ENCODE measurements around the gene BCAT1.
"Not testable (repeated sequence)": the region's sequence is repeated elsewhere in the genome, so short reads cannot be mapped to it uniquely, and the experiment has no call there.

The BCAT1 gene

DNA sequence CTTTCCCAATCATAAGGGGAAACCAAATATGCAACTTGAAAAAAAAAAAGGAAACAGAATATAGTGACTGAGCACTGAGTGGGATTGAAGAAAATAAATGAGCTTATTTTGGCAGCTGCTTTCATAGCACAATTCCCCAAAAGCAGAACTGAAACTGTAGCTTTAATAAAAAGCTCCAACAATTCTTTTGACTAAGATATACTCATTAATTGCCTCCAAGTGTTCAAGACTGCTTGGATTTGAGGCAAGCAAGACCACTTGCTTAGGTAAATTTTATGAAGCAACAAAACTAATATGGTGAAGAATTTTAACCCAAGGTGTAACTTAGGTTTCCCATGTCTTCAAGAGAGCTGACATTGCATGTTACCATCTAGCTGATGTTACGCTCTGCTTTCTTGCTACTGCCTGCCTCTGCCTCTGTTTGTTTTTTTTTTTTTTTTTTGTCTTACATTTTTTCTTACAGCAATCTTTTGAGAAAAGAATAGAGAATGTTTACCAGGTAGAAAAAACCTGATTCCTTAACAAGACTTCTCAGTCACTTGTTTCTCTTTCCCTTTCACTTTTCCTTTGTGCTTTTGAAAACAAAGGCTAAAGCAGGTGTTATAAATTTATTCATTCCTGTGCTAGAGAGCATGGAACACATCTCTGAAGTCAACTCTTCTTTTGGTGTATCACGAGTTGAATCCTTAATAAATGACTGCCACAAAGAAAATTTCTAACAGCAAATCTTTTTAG, 134.4 kb downstream of the BCAT1 start:
- DNase-seq (ENCODE audit: low read depth), result peak; percentile 24

DNA sequence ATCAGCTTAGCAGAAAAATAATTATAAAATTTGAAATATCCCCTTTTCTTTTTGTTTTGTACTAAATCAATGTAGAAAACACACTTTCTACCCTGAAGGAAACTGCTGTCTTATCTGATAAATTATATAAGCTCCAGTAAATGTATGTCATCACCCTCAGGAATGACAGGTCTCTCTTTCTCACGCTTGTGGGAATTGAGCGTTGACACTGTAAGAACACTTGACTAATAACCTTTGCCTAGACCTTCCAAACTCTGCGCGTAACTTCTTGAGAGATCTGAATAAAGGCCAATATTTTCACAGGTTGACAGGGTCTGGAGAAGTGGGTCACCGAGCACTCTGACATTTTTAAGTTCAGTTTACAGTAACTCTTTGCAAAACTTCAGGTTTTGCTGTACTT, 138.5 kb downstream of the BCAT1 start:
- DNase-seq (ENCODE audit: low read depth), result no peak

DNA sequence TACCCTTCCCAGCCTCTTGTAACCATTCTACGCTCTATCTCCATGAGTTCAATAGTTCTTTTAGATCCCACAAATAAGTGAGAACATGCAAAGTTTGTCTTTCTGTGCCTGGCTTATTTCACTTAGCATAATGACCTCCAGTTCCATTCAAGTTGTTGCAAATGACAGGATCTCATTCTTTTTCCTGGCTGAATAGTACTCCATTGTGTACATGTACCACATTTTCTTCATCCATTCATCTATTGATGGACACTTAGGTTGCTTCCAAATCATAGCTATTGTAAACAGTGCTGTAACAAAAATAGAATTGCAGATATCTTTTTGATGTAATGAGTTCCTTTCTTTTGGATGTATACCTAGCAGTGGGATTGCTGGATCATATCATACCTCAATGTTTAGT, 139.6 kb downstream of the BCAT1 start:
- not testable (repeated sequence) for DNase-seq (ENCODE audit: low read depth)

DNA sequence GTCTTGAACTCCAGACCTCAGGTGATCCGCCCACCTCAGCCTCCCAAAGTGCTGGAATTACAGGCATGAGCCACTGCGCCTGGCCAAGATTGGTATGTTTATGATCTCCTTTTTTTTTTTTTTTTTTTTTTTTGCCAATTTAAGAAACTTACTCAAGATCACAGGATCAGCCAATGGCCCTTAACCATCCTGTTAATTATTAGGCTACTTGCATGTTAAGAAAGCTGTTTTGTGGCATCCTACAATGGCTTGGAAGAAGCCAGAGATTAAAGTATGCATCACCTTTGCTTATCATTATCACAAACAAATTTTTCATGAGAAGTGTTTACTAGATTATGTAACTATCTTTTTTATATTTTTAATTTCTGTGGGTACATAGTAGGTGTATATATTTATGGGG, 140.2 kb downstream of the BCAT1 start:
- no peak for DNase-seq (ENCODE audit: low read depth)

DNA sequence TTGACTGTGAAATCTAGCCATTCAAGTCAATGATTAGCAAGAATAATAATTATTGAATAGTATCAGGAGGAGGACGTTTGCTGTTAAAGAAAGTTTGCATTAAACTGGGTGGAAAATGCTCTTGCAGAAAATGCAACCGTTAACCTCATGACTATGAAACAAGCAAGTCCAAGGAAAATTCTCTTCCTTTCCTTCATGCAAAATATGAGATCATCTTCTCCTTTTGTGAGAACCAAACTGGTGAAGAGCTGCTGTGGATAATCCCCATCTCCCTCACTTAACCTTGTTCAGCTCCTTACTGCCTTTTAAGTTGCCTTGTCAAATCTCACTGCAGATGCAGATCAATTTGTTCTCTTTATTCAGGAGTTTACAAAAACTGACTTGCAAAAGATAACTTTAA, 142.5 kb downstream of the BCAT1 start:
- no peak for DNase-seq (ENCODE audit: low read depth)

DNA sequence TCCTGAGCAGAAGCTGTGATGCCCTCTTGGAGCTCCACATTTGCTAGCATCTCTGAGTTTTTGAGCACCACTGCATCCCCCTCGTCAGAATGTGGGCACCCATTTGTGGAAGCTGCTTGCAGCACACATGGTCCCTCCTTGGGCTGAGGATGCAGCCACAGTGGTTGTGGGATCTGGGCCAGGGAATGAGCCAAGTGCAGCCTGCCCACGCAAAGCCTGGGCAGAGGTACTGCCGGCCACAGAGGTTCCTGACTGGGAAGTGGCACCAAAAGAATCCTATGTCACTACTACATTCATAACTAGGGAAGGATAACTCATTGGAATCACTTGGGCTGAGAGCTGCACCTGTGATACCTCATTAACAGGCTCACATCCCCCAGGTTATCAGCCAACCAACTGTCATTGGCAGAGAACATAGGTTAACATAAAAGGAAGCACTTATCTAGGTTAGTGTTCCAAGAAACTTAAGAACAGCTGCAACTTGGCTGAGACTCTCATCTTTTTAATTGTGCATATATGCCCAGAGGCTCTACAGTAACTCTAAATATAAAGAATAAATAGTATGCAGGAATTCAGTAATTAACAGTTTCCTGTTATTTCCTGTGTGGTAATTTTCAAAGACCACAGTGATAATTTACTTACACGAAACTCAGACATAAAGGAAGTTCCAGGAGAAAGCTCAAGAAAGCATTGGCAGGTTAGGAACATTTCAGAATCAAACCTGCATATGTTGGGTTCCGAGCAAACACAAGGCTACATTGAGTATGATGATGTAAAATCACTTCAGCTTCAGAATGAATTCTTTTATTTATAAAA, 145.3 kb downstream of the BCAT1 start:
- no peak for DNase-seq (ENCODE audit: low read depth)

DNA sequence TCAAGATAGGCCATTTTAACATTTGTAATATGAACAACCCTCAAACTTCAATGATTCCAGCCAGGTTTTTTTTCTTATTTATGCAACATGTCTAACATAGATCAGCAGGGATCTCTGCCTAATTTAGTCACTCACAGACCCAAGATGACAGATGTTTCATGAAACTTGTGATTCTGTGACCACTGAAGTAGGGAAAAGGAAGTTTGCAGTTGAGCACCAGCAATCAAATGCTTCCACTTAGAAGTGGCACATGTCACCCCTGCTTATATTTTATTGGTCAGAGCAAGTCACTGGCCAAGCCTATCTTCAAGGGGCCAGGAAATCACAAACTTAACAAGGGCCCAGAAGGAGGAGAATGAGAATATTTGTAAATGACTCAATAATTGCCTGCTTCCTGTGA, 150.6 kb downstream of the BCAT1 start:
- no peak for DNase-seq (ENCODE audit: low read depth)

DNA sequence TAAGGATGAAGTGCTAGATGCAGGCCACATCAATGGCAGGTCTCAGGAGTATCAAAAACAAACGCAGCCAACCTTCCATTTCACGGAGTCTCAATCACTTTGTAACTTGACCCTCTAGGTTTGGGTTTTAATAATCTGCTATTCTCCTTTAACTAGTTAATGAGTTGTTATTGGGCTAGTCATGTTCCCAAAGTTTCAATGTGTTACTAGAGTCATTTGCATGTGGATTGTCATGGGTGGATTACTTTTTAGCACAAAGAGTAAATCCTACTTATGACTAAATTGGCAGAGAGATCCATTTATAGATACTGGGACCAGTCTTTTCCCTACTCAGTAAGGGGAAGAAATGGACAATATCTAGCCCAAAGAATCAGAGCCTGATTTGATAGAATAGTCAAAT, 151.0 kb downstream of the BCAT1 start:
- DNase-seq (ENCODE audit: low read depth), result no peak

DNA sequence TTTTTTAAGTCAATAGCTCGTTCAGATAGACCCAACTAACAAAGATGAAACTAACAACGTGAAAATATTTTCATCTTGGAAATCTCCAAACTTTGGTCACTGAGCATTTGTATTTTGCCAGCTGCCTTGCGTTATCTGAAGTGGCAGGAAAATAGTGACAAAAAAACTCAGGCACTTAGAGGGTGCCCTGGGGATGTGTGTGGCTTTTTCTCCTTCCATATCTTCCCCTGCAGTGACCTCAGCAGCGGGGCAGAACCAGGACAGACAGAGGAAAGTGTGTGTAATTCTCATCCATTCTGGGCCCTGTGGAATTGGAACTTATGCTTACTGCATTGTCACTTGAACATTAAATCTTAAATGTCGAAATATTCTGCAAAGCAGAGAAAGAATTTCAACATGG, 152.0 kb downstream of the BCAT1 start:
- no peak for DNase-seq (ENCODE audit: low read depth)

DNA sequence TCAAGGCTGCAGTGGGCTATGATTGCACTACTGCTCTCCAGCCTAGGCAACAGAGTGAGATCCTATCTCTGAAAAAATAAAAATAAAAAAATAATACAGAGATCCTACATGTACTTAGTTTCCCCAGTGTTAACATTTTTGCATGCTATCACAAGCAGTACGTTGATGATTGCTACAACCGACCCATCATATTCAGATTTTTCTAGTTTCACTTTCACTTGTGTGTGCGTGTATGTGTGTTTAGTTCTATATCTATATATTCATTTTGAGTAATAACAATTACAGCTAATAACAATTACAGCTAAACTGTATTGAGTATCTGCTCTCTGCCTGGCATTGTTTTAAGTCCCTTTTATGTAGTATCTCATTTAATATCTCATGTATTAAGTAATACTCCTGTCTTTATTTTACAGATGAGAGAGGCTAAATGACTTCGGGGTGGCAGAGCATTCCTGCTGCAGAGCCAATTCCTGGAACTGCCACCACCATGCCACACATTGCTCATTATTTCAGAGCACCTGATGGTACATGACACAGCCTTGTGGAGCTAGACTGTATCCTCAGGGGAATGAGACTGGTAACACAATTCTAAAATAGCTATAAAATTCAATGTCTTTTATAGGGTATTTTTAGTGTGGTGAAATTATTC, 153.1 kb downstream of the BCAT1 start:
- no peak for DNase-seq (ENCODE audit: low read depth)

DNA sequence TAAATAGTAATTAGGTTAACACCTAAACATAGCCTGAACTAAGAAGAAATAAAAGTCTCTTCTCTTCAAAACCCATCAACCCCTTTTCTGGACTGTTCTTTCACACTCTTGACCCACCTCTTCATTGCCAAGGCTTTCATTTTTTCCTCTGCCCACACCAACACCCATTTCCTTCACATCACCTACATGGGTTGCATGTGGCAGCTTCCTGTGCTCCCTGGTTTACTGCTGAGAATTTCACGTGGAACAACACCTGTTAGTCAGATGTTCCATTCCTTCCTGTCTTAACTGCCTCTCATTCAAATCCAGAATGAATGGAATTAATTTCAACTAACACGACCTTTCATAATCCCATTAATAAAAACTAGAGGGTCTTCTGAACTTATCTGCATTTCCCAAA, 157.3 kb downstream of the BCAT1 start:
- no peak for DNase-seq (ENCODE audit: low read depth)

DNA sequence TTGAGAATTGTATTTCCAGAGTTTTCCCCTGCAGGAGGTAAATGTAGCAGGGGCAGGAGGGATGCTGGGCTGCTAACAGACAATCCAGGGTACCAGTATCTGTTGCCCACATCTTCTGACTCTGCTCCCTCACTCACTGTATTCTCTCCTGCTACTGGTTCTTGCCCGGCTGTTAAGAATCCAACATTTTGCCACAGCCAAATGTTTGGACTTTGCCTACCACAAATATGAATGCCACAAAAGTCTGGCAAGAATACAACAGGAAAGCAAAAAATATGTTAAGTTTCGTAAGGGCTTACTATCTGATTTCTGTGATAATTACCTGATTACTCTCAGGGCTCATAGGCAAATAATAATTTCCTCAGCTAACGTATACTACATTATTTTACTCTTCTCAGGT, 160.0 kb downstream of the BCAT1 start:
- no peak for DNase-seq (ENCODE audit: low read depth)

DNA sequence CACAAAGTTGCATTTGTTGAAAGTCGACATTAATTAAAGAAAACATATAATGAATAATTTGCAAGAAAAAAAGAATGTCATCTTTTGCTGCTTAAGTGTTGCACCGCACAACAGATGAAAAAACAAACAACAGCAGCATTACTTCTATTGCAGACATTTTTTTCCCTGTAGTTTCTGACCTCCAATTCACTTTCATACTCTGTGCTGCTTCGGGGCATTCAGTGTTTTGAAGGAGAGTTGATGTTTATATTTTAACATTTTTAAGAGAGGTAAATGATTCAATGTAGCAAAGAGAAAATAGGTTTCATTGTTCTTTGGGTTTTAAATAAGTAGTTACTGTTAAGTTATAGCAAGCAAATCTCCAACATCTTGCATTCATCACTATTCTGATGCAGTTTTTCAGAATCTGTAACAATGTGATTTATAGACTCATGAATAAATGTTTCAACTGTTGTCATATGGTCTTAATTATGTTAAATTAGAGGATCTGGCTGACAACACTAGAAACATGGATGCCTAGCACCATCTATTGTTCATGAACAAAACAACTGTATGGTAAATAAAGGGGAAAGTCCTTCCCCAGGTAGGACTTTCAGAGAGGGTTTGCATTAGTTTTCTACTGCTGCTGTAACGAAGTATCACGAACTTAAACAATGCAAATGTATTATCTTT, 168.1 kb downstream of the BCAT1 start:
- DNase-seq (ENCODE audit: low read depth), result no peak

DNA sequence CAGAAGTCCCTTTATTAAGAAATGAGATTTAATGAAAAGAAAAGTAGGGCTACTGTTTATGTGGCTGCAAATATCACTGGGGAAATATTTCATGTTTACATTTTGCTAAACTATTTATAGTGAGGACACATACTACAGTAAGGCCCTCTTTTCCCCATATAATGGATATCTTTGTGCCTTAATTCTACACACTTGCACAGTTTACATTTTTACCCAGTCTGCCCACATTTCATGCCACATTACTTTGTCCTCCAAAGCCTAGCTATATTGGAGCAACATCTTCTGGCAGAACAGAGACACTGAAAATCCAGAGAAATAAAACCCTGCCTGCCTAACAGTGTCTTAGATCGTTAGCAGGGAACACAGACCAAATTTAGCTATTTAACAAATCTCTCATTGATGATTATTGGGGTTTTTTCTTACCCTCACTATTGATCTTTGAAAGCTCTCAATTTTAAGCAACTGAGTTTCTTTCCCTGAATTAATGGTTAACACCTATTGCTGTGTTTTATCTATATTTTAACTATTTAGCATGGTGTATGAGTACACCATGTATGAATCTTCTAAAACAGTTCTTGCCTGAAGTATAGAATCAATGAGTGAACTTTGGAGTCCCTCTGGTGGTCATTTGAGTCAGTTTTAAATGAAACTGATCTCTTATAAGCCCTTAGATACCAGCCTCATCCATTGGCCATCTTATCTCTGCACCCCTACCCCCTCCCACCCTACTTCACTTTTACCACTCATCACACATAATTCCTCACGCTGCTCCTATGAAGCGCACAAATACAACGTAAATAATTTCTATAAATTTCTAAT, 170.2 kb downstream of the BCAT1 start:
- no peak for DNase-seq (ENCODE audit: low read depth)

DNA sequence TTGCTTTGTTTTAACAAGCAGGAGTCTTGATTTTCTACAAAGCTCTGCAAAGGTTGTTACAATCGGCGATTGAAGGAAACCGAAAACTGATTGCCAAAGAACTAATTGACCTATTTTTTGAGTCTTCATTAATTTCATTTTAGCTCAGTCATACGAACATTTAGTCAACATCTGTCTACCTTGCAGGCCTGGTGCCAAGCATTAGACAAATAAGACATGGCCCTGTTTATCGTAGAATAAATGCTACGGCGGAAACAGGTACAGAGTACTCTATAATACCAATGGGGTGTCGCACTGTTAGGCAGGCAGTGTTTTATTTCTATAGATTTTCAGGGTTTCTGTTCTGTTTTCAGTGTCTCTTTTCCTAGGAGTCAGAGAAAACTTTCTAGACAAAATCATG, 171.5 kb downstream of the BCAT1 start:
- no peak for DNase-seq (ENCODE audit: low read depth)

DNA sequence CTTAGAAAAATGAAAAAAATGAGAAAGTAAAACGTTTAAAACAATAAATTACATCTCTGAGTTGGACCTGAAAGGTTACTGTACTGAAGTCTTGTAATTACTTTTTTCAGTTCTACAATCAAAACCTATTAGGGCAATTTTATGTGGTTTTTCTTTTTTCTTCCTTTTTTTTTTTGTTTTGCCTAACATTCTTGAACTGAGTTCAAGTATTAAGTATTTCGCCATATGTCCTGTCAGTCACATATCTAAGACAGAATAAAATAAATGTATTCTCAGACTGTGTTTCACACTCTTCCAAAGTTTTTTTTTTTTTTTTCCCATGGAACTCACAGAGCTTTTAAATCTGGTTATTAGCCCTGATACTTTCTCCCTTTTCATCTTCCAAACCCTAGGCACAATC, 172.0 kb downstream of the BCAT1 start:
- DNase-seq (ENCODE audit: low read depth), result no peak

DNA sequence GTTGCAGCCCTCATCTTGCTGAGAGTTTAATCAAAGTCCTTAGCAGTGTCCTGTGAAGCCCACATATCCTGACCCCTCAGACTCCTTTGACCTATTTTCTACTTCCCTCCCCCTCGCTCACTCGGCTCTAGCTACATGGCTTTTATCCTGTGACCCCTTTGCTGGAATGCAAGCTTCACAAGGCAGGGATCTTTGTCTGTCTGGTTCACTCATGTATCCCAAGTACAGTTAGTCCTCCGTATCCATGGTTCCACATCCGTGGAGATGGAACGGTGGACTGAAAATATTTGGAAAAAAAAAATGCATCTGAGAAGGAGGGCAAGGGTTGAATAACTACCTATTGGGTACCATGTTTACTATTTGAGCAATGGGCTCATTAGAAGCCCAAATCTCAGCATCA, 173.8 kb downstream of the BCAT1 start:
- no peak for DNase-seq (ENCODE audit: low read depth)

DNA sequence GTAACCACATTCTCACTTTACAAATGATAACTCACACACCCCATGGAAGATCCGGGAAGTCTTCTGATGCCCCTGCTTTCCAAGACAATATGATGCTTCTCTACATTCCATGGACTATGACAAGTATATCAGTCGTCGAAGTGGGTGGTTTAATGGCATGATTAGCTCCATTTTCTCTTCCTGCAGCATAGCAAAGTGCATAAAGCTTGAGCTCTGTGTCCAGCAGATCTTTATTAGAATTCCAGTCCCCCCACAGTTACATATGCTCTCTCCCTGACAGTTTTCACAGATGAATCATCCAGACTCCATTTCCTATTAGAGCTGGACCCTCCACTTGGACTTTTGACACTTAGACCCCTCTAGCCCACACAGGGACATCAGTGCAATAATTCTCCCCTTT, 174.9 kb downstream of the BCAT1 start:
- DNase-seq (ENCODE audit: low read depth), result no peak

DNA sequence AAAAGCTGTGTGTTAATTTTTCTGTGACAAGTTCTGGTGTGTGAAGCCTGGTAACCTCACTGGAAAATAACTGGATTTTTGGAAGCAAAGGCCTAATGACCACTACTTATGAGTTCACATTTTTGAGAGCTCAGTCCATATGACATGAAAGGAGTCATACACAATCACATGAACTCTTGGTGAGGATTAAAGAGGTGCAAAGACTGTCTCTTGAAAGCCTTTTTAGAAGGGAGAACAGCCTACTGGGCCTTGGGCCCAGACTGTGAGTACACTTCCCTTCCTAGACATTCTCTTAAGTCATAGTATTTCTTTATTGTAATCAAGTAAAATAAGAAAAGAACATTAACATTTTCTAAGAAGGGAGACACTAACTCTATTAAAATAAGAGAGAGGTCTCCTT, 176.1 kb downstream of the BCAT1 start:
- no peak for DNase-seq (ENCODE audit: low read depth)

DNA sequence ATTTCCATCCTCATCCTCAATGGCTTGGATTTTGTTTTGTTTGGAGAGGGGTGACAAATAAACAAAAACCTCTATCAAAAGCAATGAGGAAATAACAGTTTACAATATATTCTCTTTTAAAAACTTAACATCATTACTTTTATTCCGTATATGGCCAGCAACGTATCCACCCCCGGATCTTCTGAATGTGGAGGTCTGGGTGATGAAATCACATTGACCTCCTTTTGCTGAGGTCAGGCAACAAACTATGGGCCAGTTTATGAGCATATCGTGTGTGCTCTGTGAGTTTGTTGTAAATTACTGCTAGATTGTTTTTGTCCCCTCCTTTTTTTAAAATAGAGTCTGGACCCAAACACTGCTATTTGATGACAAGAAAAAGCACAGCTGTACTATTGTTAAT, 178.1 kb downstream of the BCAT1 start:
- no peak for DNase-seq (ENCODE audit: low read depth)

DNA sequence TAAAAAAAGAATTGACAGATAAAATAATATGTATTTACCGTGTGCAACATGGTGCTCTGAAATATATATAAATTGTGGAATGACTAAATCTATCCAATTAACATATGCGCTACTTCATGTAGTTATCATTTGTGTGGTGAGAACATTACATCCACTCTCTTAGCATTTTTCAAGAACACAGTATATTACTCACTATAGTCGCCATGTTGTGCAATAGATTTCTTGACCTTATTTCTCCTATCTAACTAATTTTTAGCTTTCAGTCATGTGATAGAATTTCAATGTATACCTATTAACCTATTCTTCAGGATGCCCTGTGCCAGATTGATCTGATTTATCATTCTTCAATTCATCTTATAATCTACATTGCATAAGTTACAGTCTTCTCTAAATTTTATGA, 178.6 kb downstream of the BCAT1 start:
- no peak for DNase-seq (ENCODE audit: low read depth)

DNA sequence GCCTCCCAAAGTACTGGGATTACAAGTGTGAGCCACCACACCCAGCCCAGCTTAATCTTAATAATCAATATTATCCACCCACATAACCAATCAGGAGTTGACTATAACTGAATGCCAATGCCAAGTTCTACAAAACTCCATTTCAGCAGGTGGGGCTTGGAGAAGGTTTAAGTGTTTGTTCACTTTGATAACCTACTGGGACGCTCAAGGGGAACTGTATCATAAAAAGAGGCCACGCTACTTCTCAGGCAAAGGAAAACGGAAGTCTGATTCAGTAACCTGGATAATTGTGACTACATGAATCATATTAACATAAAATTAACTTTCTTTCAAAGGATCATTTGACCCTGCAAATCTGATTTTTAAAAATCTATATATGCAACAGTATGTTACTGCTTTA, 179.2 kb downstream of the BCAT1 start:
- no peak for DNase-seq (ENCODE audit: low read depth)

All from stromal cell of bone marrow (primary cell).